HCT116 (cell line): ENCODE results near the gene RPS27L. TPM values are rescaled to one million over a fixed set of nuclear protein-coding genes. Genes with fewer than 3 reads are reported as not detected.

Source experiments
- ATAC-seq: fragments of 200-7000 bp; cut with Tn5 transposase; 2 replicates; pipeline ENCODE4 v1.9.1; 2020; ENCODE audit warnings: mild to moderate bottlenecking, moderate library complexity
- BruUV-seq: library from RNA; stranded (reverse); fragments of 400-500 nt; replicated peaks from 2 replicates; lab custom pipeline; 2021; lab: Mats Ljungman, UMichigan
- CTCF ChIA-PET: fragments of 300-600 bp; sonication (Branson Sonifier 250); formaldehyde crosslinking; loops from one replicate; lab custom pipeline; 2021; ENCODE audit warnings: antibody characterized with exemption; lab: Charles Lee
- POLR2A ChIA-PET: fragments of 300-600, 350-600 bp; sonication (Branson Sonifier 250); formaldehyde crosslinking; loops from one replicate; lab custom pipeline; 2021; ENCODE audit warnings: antibody characterized with exemption; lab: Charles Lee
- RAD21 ChIA-PET, 2 experiments: fragments of 300-600 bp; sonication (Branson Sonifier 250); formaldehyde crosslinking; loops; one replicate each; lab custom pipeline; 2023; ENCODE audit warnings: low total read pairs in 2 of 2; ENCODE audit not compliant: uncharacterized antibody in 2 of 2, unreplicated experiment in 2 of 2, low non-redundant PET in 1 of 2; lab: Charles Lee
- DNase-seq: peaks from one replicate; pipeline ENCODE4 v3.0.0-alpha.2; 2010; ENCODE audit warnings: low read depth, low spot score
- H2AFZ ChIP-seq: fragments of 200-600 bp; shearing (Covaris generic), sonication (generic); 2 replicates; pipeline ENCODE4 v1.6.1; 2017; ENCODE audit warnings: low read depth, mixed run types, mixed read lengths, antibody characterized with exemption, low read length; ENCODE audit not compliant: poor library complexity, severe bottlenecking
- H3K27ac ChIP-seq: 2 replicates; pipeline ENCODE4 v1.5.1; 2012; ENCODE audit warnings: low read depth, low read length
- H3K27me3 ChIP-seq: fragments of 200-600 bp; sonication (generic); 2 replicates; pipeline ENCODE4 v1.6.1; 2016; ENCODE audit warnings: mixed run types, low read length, mixed read lengths; ENCODE audit not compliant: insufficient read depth
- H3K36me3 ChIP-seq, 2 experiments: fragments of 200-500 bp in 1 of 2; fragments of 200-600 bp in 1 of 2; sonication (Bioruptor generic) in 1 of 2; sonication (generic) in 1 of 2; 2 replicates each; pipeline versions ENCODE4 v1.5.1 to v1.6.1; 2014 to 2016; ENCODE audit warnings: low read length in 2 of 2, inconsistent platforms in 1 of 2, mixed read lengths in 1 of 2, mixed run types in 1 of 2; ENCODE audit not compliant: insufficient read depth in 2 of 2, control insufficient read depth in 1 of 2
- H3K4me1 ChIP-seq, 2 experiments: fragments of 200-600 bp in 1 of 2; sonication (generic) in 1 of 2; 2 replicates each; pipeline versions ENCODE4 v1.5.1 to v1.6.1; 2012 to 2017; ENCODE audit warnings: low read length in 2 of 2, inconsistent platforms in 1 of 2, mild to moderate bottlenecking in 1 of 2, mixed read lengths in 1 of 2, mixed run types in 1 of 2, moderate library complexity in 1 of 2; ENCODE audit not compliant: insufficient read depth in 2 of 2, control insufficient read depth in 1 of 2
- H3K4me2 ChIP-seq: fragments of 200-600 bp; sonication (generic); 2 replicates; pipeline ENCODE4 v1.6.1; 2017; ENCODE audit warnings: mixed run types, low read length, mixed read lengths
- H3K4me3 ChIP-seq, 2 experiments: fragments of 200-600 bp in 1 of 2; sonication (generic) in 1 of 2; replicated peaks in 1 of 2; 2 replicates each; pipeline ENCODE4 v1.5.1; 2011 to 2016; ENCODE audit warnings: low read length in 2 of 2, control low read depth in 1 of 2, low read depth in 1 of 2, mild to moderate bottlenecking in 1 of 2, mixed read lengths in 1 of 2, mixed run types in 1 of 2
- H3K79me2 ChIP-seq: fragments of 200-600 bp; sonication (generic); 2 replicates; pipeline ENCODE4 v1.6.1; 2017; ENCODE audit warnings: mild to moderate bottlenecking, mixed run types, low read length, moderate library complexity, mixed read lengths; ENCODE audit not compliant: insufficient read depth
- H3K9ac ChIP-seq: fragments of 200-600 bp; sonication (generic); 2 replicates; pipeline ENCODE4 v1.6.1; 2016; ENCODE audit warnings: low read length, mixed read lengths
- H3K9me2 ChIP-seq: fragments of 200-600 bp; sonication (generic), shearing (Covaris generic); 2 replicates; pipeline ENCODE4 v1.6.1; 2017; ENCODE audit warnings: mixed run types, mild to moderate bottlenecking, moderate library complexity; ENCODE audit not compliant: insufficient read depth
- H3K9me3 ChIP-seq, 2 experiments: fragments of 200-500 bp in 1 of 2; fragments of 200-600 bp in 1 of 2; sonication (Bioruptor generic) in 1 of 2; sonication (generic) in 1 of 2; 2 replicates each; pipeline ENCODE4 v1.6.1; 2014 to 2017; ENCODE audit warnings: low read length in 2 of 2, mixed read lengths in 2 of 2, inconsistent platforms in 1 of 2, low read depth in 1 of 2, mild to moderate bottlenecking in 1 of 2, mixed run types in 1 of 2, moderate library complexity in 1 of 2; ENCODE audit not compliant: control insufficient read depth in 1 of 2, insufficient read depth in 1 of 2
- H4K20me1 ChIP-seq: fragments of 200-600 bp; sonication (generic), shearing (Covaris generic); 2 replicates; pipeline ENCODE4 v1.6.1; 2017; ENCODE audit warnings: mixed run types, mild to moderate bottlenecking, moderate library complexity; ENCODE audit not compliant: insufficient read depth
- FOSL1 ChIP-seq: IDR thresholded peaks from 2 replicates; pipeline ENCODE4 v1.6.1; 2012; ENCODE audit warnings: low read depth
- SIN3A ChIP-seq: IDR thresholded peaks from 2 replicates; pipeline ENCODE4 v1.6.1; 2012; ENCODE audit warnings: low read depth
- SRF ChIP-seq: IDR thresholded peaks from 2 replicates; pipeline ENCODE4 v1.6.1; 2012; ENCODE audit warnings: low read depth
- TCF7L2 ChIP-seq: IDR thresholded peaks from 2 replicates; pipeline ENCODE4 v1.7.0; 2011; ENCODE audit warnings: borderline replicate concordance, inconsistent platforms; ENCODE audit not compliant: insufficient read depth, insufficient read length; ENCODE audit errors: extremely low read depth
- YY1 ChIP-seq: IDR thresholded peaks from 2 replicates; pipeline ENCODE4 v1.6.1; 2011; ENCODE audit warnings: low read length, low read depth, moderate library complexity, mild to moderate bottlenecking; ENCODE audit not compliant: insufficient replicate concordance; ENCODE audit errors: extremely low read depth
- intact Hi-C: fragments of 100-400 bp; cut with micrococcal nuclease; formaldehyde crosslinking; loops from 2 replicates; pipeline ENCODE4 v1.10.0; 2022
- total RNA-seq: library from RNA; stranded (reverse); gene quantifications from one replicate; pipeline ENCODE4 v1.2.1, GENCODE V29; 2021; ENCODE audit not compliant: unreplicated experiment
- TF ChIP-seq, protein P1 (sequence below), 3 experiments: fragments of 200-600 bp in 1 of 3; sonication (generic) in 1 of 3; IDR thresholded peaks in 2 of 3; conservative IDR thresholded peaks in 1 of 3; 2 replicates each; pipeline ENCODE4 v1.5.1; 2012 to 2017; ENCODE audit warnings: low read depth in 2 of 3, low read length in 2 of 3, antibody characterized with exemption in 1 of 3, borderline replicate concordance in 1 of 3, control low read depth in 1 of 3, mild to moderate bottlenecking in 1 of 3, mixed read lengths in 1 of 3, mixed run types in 1 of 3, moderate library complexity in 1 of 3; ENCODE audit not compliant: insufficient read depth in 1 of 3
- TF ChIP-seq, protein P2 (sequence below): IDR thresholded peaks from 2 replicates; pipeline ENCODE4 v1.6.1; 2012

Gene RPS27L
- total RNA-seq, 1 experiment from 2014 or later = 139 TPM

DNA sequence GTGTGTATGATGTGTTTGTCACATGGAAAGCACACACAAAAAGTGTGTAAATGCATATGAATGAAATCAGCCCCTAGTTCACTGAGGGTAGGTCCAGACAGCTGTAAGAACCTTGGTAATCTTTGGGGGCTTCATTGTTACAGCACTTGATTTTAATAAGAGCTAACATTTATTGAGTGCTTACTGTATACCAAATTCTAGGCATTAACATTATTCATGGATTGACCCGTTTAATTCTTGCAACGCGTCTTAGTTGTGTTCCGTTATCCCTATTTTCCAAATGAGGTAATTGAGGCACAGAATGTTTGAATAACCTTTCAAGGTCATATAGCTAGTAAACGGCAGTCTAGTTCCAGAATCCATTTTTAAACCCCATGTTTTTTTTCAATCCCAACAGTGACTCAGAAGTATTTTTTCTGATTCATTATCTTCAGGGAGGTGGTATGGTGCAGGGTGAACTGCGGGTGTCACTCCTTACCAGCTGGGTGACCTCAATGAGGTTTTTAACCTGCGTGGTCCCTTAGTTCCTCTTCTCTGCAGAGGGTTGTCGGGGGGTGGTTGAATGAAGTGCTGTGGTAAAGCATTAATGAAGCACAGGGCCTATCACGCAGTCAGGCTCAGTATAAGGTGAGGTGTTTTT, 46.3 kb upstream of the RPS27L start:
- no peak overlapping the region for H2AFZ ChIP-seq
- no peaks in the 10 kb centered on the region for H3K4me1 ChIP-seq
- no peaks in the 10 kb centered on the region for H4K20me1 ChIP-seq
- no peak overlapping the region for H3K27ac ChIP-seq
- ATAC-seq (no peak), DNase-seq (no peak)
- POLR2A ChIA-PET = no interaction called here
- CTCF ChIA-PET = no interaction called here
- H3K4me3 ChIP-seq = no peak overlapping the region
- no TSS peak for BruUV-seq
- RAD21 ChIA-PET = no interaction called here
- intact Hi-C loops = no loop called here
- no peak for TF ChIP-seq SRF
- TF ChIP-seq, protein P1, sequence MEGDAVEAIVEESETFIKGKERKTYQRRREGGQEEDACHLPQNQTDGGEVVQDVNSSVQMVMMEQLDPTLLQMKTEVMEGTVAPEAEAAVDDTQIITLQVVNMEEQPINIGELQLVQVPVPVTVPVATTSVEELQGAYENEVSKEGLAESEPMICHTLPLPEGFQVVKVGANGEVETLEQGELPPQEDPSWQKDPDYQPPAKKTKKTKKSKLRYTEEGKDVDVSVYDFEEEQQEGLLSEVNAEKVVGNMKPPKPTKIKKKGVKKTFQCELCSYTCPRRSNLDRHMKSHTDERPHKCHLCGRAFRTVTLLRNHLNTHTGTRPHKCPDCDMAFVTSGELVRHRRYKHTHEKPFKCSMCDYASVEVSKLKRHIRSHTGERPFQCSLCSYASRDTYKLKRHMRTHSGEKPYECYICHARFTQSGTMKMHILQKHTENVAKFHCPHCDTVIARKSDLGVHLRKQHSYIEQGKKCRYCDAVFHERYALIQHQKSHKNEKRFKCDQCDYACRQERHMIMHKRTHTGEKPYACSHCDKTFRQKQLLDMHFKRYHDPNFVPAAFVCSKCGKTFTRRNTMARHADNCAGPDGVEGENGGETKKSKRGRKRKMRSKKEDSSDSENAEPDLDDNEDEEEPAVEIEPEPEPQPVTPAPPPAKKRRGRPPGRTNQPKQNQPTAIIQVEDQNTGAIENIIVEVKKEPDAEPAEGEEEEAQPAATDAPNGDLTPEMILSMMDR (IDR thresholded peaks at IDR 0.05 in 2 of 3, conservative IDR thresholded peaks at IDR 0.05 in 1 of 3; ENCODE audit: borderline replicate concordance in 1 of 3, insufficient read depth in 1 of 3, low read depth in 2 of 3, low read length in 2 of 3) = no peak
- TF ChIP-seq TCF7L2 = no peak
- TF ChIP-seq FOSL1 = no peak
- TF ChIP-seq YY1 = no peak
- TF ChIP-seq SIN3A = no peak
- TF ChIP-seq, protein P2, sequence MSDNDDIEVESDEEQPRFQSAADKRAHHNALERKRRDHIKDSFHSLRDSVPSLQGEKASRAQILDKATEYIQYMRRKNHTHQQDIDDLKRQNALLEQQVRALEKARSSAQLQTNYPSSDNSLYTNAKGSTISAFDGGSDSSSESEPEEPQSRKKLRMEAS = no peak
- H3K9me3 ChIP-seq = no peaks in the 10 kb centered on the region
- H3K9me2 ChIP-seq = no peaks in the 10 kb centered on the region
- H3K79me2 ChIP-seq = no peaks in the 10 kb centered on the region
- H3K27me3 ChIP-seq = no peaks in the 10 kb centered on the region
- no peaks in the 10 kb centered on the region for H3K36me3 ChIP-seq
- H3K4me2 ChIP-seq = no peak overlapping the region
- H3K9ac ChIP-seq = no peak overlapping the region
